SK-N-SH (cell line): ENCODE measurements around the gene CCNK.

Experiments
- FOXJ3 ChIP-seq: sonication (generic); formaldehyde crosslinking; IDR thresholded peaks from 2 replicates; pipeline ENCODE4 v1.5.1; 2020; ENCODE audit warnings: mild to moderate bottlenecking, missing genetic modification reagents
- JUND ChIP-seq: IDR thresholded peaks from 2 replicates; pipeline ENCODE4 v1.4.0; 2012
- MXI1 ChIP-seq: IDR thresholded peaks from 2 replicates; pipeline ENCODE4 v1.6.1; 2012; ENCODE audit warnings: mild to moderate bottlenecking, low read depth, low read length, improper control_type of control experiment
- NRF1 ChIP-seq: IDR thresholded peaks from 2 replicates; pipeline ENCODE4 v1.6.1; 2012; ENCODE audit warnings: low read depth, mild to moderate bottlenecking, low read length
- TF ChIP-seq, protein P1 (sequence below): fragments of 200-600 bp; sonication (generic); IDR thresholded peaks from 2 replicates; pipeline ENCODE4 v1.6.1; 2017; ENCODE audit warnings: antibody characterized with exemption, mild to moderate bottlenecking, moderate library complexity
- TF ChIP-seq, protein P2 (sequence below): IDR thresholded peaks from 2 replicates; pipeline ENCODE4 v1.6.1; 2012; ENCODE audit warnings: mild to moderate bottlenecking, low read depth, low read length, moderate library complexity
- TF ChIP-seq, protein P3 (sequence below): fragments of 150-350 bp; IDR thresholded peaks from 2 replicates; pipeline ENCODE4 v1.6.1; 2017; ENCODE audit warnings: antibody characterized with exemption, low read length, low read depth, borderline replicate concordance
- TF ChIP-seq, protein P4 (sequence below): IDR thresholded peaks from 2 replicates; pipeline ENCODE4 v1.4.0; 2012; ENCODE audit warnings: low read depth, borderline replicate concordance

DNA sequence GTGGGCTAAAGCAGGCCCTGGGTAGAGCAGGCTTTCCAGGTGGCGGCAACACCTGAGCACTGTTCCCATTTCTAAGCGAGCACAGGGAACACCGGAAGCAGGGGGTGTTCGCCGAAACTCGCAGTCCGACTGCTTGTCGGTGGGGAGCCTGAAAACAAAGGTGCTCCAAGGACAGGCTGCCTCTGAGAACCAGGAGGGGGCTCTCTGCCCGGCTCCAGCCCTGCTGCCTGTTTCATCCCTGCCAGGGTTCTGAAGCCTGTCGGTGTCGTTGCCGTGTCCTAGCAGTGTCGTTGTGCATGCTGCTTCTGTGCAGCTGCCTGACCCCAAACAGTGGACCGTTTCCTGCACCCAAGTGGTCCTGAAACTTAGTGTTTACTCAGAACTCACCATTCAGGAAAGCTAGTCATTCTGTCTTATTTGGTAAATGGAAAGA lies 21.8 kb downstream of the CCNK start:
- TF ChIP-seq, protein P1, sequence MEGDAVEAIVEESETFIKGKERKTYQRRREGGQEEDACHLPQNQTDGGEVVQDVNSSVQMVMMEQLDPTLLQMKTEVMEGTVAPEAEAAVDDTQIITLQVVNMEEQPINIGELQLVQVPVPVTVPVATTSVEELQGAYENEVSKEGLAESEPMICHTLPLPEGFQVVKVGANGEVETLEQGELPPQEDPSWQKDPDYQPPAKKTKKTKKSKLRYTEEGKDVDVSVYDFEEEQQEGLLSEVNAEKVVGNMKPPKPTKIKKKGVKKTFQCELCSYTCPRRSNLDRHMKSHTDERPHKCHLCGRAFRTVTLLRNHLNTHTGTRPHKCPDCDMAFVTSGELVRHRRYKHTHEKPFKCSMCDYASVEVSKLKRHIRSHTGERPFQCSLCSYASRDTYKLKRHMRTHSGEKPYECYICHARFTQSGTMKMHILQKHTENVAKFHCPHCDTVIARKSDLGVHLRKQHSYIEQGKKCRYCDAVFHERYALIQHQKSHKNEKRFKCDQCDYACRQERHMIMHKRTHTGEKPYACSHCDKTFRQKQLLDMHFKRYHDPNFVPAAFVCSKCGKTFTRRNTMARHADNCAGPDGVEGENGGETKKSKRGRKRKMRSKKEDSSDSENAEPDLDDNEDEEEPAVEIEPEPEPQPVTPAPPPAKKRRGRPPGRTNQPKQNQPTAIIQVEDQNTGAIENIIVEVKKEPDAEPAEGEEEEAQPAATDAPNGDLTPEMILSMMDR, result no peak
- TF ChIP-seq FOXJ3, result no peak
- TF ChIP-seq, protein P2, sequence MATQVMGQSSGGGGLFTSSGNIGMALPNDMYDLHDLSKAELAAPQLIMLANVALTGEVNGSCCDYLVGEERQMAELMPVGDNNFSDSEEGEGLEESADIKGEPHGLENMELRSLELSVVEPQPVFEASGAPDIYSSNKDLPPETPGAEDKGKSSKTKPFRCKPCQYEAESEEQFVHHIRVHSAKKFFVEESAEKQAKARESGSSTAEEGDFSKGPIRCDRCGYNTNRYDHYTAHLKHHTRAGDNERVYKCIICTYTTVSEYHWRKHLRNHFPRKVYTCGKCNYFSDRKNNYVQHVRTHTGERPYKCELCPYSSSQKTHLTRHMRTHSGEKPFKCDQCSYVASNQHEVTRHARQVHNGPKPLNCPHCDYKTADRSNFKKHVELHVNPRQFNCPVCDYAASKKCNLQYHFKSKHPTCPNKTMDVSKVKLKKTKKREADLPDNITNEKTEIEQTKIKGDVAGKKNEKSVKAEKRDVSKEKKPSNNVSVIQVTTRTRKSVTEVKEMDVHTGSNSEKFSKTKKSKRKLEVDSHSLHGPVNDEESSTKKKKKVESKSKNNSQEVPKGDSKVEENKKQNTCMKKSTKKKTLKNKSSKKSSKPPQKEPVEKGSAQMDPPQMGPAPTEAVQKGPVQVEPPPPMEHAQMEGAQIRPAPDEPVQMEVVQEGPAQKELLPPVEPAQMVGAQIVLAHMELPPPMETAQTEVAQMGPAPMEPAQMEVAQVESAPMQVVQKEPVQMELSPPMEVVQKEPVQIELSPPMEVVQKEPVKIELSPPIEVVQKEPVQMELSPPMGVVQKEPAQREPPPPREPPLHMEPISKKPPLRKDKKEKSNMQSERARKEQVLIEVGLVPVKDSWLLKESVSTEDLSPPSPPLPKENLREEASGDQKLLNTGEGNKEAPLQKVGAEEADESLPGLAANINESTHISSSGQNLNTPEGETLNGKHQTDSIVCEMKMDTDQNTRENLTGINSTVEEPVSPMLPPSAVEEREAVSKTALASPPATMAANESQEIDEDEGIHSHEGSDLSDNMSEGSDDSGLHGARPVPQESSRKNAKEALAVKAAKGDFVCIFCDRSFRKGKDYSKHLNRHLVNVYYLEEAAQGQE, result no peak
- TF ChIP-seq, protein P3, sequence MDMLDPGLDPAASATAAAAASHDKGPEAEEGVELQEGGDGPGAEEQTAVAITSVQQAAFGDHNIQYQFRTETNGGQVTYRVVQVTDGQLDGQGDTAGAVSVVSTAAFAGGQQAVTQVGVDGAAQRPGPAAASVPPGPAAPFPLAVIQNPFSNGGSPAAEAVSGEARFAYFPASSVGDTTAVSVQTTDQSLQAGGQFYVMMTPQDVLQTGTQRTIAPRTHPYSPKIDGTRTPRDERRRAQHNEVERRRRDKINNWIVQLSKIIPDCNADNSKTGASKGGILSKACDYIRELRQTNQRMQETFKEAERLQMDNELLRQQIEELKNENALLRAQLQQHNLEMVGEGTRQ, result no peak
- TF ChIP-seq NRF1, result no peak
- TF ChIP-seq, protein P4, sequence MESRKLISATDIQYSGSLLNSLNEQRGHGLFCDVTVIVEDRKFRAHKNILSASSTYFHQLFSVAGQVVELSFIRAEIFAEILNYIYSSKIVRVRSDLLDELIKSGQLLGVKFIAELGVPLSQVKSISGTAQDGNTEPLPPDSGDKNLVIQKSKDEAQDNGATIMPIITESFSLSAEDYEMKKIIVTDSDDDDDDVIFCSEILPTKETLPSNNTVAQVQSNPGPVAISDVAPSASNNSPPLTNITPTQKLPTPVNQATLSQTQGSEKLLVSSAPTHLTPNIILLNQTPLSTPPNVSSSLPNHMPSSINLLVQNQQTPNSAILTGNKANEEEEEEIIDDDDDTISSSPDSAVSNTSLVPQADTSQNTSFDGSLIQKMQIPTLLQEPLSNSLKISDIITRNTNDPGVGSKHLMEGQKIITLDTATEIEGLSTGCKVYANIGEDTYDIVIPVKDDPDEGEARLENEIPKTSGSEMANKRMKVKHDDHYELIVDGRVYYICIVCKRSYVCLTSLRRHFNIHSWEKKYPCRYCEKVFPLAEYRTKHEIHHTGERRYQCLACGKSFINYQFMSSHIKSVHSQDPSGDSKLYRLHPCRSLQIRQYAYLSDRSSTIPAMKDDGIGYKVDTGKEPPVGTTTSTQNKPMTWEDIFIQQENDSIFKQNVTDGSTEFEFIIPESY, result no peak
- TF ChIP-seq MXI1, result no peak
- no peak for TF ChIP-seq JUND
